Calu3 (cell line): ENCODE measurements around the gene MAPK8IP1. TPM values are rescaled to one million over a fixed set of nuclear protein-coding genes. Genes with fewer than 3 reads are reported as not detected.

Source experiments
- BruUV-seq: library from RNA; stranded (reverse); fragments of 400-500 nt; replicated peaks from 2 replicates; lab custom pipeline; 2021; lab: Mats Ljungman, UMichigan
- CTCF ChIA-PET: fragments of 300-600 bp; sonication (Branson Sonifier 250); formaldehyde crosslinking; loops from one replicate; lab custom pipeline; 2022; ENCODE audit warnings: antibody characterized with exemption; lab: Charles Lee
- DNase-seq: peaks from one replicate; pipeline ENCODE4 v3.0.0; 2022
- H3K27ac Mint-ChIP-seq: one replicate; pipeline ENCODE4 v1.8.0; 2022; ENCODE audit warnings: mixed read lengths; ENCODE audit not compliant: unreplicated experiment
- H3K27me3 Mint-ChIP-seq: one replicate; pipeline ENCODE4 v1.8.0; 2022; ENCODE audit warnings: mixed read lengths; ENCODE audit not compliant: unreplicated experiment
- H3K36me3 Mint-ChIP-seq: one replicate; pipeline ENCODE4 v1.8.0; 2022; ENCODE audit warnings: mild to moderate bottlenecking, moderate library complexity, mixed read lengths; ENCODE audit not compliant: insufficient read depth, unreplicated experiment
- H3K4me1 Mint-ChIP-seq: one replicate; pipeline ENCODE4 v1.8.0; 2022; ENCODE audit warnings: mild to moderate bottlenecking, low read depth, mixed read lengths; ENCODE audit not compliant: unreplicated experiment
- H3K4me3 Mint-ChIP-seq: one replicate; pipeline ENCODE4 v1.8.0; 2022; ENCODE audit warnings: mild to moderate bottlenecking, low read depth, moderate library complexity, mixed read lengths; ENCODE audit not compliant: unreplicated experiment
- H3K9me3 Mint-ChIP-seq: one replicate; pipeline ENCODE4 v1.8.0; 2022; ENCODE audit warnings: low read depth, mixed read lengths; ENCODE audit not compliant: unreplicated experiment
- intact Hi-C: fragments of 100-400 bp; cut with micrococcal nuclease; formaldehyde crosslinking; loops from one replicate; pipeline ENCODE4 v1.10.0; 2022; ENCODE audit not compliant: unreplicated experiment
- total RNA-seq: library from RNA; stranded (reverse); gene quantifications from 2 replicates; pipeline ENCODE4 v1.2.3, GENCODE V29; 2022
- TF ChIP-seq, protein P1 (sequence below): fragments of 200-600 bp; IDR thresholded peaks from one replicate; pipeline ENCODE4 v1.8.0; 2022; ENCODE audit warnings: antibody characterized with exemption; ENCODE audit not compliant: unreplicated experiment

Gene MAPK8IP1
- total RNA-seq, 1 experiment from 2014 or later = 4.1 TPM

- no peak for DNase-seq
- no peak overlapping the region for H3K4me3 Mint-ChIP-seq
- TF ChIP-seq, protein P1, sequence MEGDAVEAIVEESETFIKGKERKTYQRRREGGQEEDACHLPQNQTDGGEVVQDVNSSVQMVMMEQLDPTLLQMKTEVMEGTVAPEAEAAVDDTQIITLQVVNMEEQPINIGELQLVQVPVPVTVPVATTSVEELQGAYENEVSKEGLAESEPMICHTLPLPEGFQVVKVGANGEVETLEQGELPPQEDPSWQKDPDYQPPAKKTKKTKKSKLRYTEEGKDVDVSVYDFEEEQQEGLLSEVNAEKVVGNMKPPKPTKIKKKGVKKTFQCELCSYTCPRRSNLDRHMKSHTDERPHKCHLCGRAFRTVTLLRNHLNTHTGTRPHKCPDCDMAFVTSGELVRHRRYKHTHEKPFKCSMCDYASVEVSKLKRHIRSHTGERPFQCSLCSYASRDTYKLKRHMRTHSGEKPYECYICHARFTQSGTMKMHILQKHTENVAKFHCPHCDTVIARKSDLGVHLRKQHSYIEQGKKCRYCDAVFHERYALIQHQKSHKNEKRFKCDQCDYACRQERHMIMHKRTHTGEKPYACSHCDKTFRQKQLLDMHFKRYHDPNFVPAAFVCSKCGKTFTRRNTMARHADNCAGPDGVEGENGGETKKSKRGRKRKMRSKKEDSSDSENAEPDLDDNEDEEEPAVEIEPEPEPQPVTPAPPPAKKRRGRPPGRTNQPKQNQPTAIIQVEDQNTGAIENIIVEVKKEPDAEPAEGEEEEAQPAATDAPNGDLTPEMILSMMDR = no peak
- H3K27ac Mint-ChIP-seq = no peak overlapping the region
- no peaks in the 10 kb centered on the region for H3K9me3 Mint-ChIP-seq
- H3K36me3 Mint-ChIP-seq = peaks cover 29% of the 10 kb centered on the region
- H3K27me3 Mint-ChIP-seq = no peaks in the 10 kb centered on the region
- CTCF ChIA-PET = no interaction called here
- no TSS peak for BruUV-seq
- H3K4me1 Mint-ChIP-seq = peaks cover 33% of the 10 kb centered on the region
- intact Hi-C loops = loop anchor here (5.0 kb wide), 1 partner anchor 38 kb away; the partner anchor contains the start of gene SLC35C1
Measured at GRCh38 chr11:45844822-45845578, 40.5 kb upstream of the MAPK8IP1 start.

DNA sequence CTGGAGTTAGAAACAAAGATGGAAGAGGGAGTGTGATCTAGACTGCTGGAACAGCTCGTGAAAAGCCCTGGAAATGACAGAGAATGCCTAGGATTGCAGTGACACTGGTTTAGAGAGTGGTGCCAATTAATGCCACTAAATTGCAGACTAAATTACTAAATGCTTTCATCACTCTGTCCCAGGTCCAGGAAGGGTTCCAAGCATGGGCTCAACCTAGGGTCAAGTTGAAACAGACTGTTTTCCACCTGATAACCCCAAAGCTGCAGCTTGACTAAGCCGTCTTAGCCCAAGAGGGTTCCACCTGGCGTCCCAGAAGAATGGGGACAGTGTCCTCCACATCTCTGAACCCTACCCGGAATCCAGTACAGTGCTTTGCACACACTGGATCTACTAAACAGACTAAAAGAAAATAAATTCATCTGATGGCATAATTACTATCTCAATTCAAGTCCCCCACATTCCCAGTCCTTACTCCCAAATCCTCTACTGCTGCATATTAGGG is 39.2 kb upstream of the MAPK8IP1 start:
- Mint-ChIP-seq H3K27ac (no peak overlapping the region), H3K36me3 (peaks cover 29% of the 10 kb centered on the region), H3K4me3 (peak overlapping the region; percentile 85), H3K4me1 (peaks cover 33% of the 10 kb centered on the region), H3K27me3 (no peaks in the 10 kb centered on the region), H3K9me3 (no peaks in the 10 kb centered on the region)
- DNase-seq = no peak
- BruUV-seq = no TSS peak
- TF ChIP-seq, protein P1 = no peak
- CTCF ChIA-PET = no interaction called here
- intact Hi-C loops = loop anchor here (5.0 kb wide), 1 partner anchor 39 kb away; the partner anchor contains the start of gene SLC35C1

- no peaks in the 10 kb centered on the region for H3K9me3 Mint-ChIP-seq
- intact Hi-C loops = loop anchor here (5.0 kb wide), 1 partner anchor 40 kb away; the partner anchor contains the start of gene SLC35C1
- peaks cover 33% of the 10 kb centered on the region for H3K4me1 Mint-ChIP-seq
- CTCF ChIA-PET = interaction anchor here (0.6 to 1.2 kb wide), 3 partner anchors 9 to 76 kb away, joined by 3 read pairs; no protein-coding TSS in a partner anchor
- peak; percentile 99 for DNase-seq
- peak within 1 kb of the TSS; percentile 92 for H3K27ac Mint-ChIP-seq
- BruUV-seq = no TSS peak
- peaks cover 29% of the 10 kb centered on the region for H3K36me3 Mint-ChIP-seq
- TF ChIP-seq, protein P1 = no peak
- H3K4me3 Mint-ChIP-seq = peak within 1 kb of the TSS; percentile 85
- H3K27me3 Mint-ChIP-seq = no peaks in the 10 kb centered on the region
Measured at GRCh38 chr11:45846974-45847910, 38.2 kb upstream of the MAPK8IP1 start, which contains the start of gene CRY2. Gene CRY2, plus strand, starts transcription at chr11:45847475. Its CDS starts 16 bp downstream, at chr11:45847491.

DNA sequence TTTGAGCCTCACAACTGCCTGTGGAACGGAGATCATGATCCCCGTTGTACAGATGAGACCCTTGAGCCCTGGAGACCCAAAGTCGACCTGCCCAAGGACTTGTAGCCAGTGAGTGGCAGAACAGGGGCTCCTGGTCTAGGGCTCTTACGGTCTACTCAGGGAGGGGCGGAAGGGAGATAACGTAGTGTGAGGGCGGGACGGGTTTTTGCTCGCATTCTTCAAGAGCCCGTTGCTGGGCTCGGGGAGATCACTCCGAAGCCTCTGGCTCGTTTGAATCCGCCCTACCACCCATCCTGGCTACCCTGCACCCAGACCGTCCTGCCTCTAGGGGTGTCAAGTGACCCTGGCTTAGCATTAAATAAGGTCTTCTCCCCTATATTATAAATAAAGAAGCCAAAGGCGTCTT is 37.5 kb upstream of the MAPK8IP1 start:
- no TSS peak for BruUV-seq
- peak; percentile 38 for DNase-seq
- CTCF ChIA-PET = interaction anchor here (1.2 kb wide), 1 partner anchor 76 kb away, joined by 3 read pairs; no protein-coding TSS in a partner anchor

More for the DNA sequence above, 37.5 kb upstream of the MAPK8IP1 start:
- peaks cover 29% of the 10 kb centered on the region for H3K36me3 Mint-ChIP-seq
- intact Hi-C loops = loop anchor here (5.0 kb wide), 1 partner anchor 41 kb away; the partner anchor contains the start of gene SLC35C1
- peaks cover 30% of the 10 kb centered on the region for H3K4me1 Mint-ChIP-seq
- no peaks in the 10 kb centered on the region for H3K9me3 Mint-ChIP-seq
- H3K27ac Mint-ChIP-seq = peak overlapping the region; percentile 27
- H3K4me3 Mint-ChIP-seq = peak overlapping the region; percentile 85
- TF ChIP-seq, protein P1 = no peak
- H3K27me3 Mint-ChIP-seq = no peaks in the 10 kb centered on the region
